ENCODE data around the gene MTCL3.
A peak's percentile ranks its signal among the peaks of the same experiment; 100 is the strongest.

MTCL3 gene

DNA sequence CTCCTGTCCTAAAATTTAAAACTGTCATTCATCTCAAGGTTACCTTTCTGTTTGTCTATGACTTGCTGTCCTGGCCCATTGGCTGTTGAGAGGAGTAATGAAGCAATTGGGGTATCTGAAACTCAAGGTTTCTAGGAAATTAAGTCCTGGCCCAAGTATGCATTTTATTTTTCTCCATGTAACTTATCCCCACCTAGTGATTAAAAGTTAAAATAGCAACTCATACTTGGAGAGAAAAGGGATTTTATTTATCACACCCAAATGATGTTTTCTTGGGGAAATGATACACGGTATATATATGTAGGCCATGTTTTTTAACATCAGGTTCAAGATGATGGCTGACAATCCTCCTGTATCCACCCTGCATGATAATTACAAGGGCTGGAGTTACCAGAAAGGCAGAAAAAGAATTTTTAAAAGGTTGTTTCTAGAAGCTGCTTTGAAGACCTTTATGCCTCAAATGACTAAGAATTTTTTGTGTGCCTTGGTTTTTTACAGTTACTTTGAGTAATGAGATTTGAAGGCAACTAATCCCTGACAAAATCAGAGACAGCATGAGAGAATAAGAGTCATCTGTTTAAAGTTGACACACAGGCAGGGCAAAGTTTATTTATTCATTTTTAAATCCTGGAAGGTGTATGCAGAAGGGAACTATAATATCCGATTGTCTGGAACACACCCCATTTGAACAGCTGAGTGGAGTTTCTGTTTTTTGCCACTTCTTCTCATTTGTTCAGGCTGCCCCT is 28.9 kb upstream of the MTCL3 start:
- Histone ChIP-seq H3K9ac (ENCODE audit: insufficient read length) (no peak overlapping the region), H3K4me3 (no peak overlapping the region), H3K9me3 (ENCODE audit: low read depth, low read length) (no peaks in the 10 kb centered on the region), H3K36me3 (ENCODE audit: insufficient read depth, low read length) (no peaks in the 10 kb centered on the region), H3K27ac (no peak overlapping the region)
- TF ChIP-seq FOXP2 (optimal IDR thresholded peaks at IDR 0.05; ENCODE audit: control extremely low read depth, extremely low read length, insufficient read depth), result no peak
- TF ChIP-seq POLR2AphosphoS5 (IDR thresholded peaks at IDR 0.05; ENCODE audit: borderline replicate concordance, low read depth, low read length), result no peak
- no peak for TF ChIP-seq EZH2 (IDR thresholded peaks at IDR 0.05)
- no peak for DNase-seq (ENCODE audit: low read depth, low spot score)

DNA sequence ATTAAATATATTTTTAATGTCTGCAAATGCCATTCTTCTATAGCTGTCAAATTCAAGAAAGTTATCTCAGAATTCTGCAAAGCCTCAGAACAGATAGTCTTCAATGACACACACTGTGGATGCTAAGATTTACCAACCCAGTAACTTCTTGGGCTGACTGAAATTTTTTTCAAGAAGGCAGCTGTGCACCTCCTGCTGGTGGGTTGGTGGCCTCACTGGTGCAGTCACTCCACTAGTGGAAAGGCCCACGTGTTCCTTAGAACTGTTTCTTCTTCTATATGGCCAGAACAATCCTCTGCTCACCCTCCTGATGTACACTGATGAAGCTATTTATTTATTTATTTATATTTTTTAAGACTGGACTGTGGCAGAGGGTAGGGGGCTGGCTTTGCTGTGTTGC is 28.1 kb upstream of the MTCL3 start:
- Histone ChIP-seq H3K36me3 (ENCODE audit: insufficient read depth, low read length) (no peaks in the 10 kb centered on the region), H3K9me3 (ENCODE audit: low read depth, low read length) (no peaks in the 10 kb centered on the region), H3K27ac (no peak overlapping the region), H3K9ac (ENCODE audit: insufficient read length) (no peak overlapping the region), H3K4me3 (no peak overlapping the region)
- TF ChIP-seq FOXP2 (optimal IDR thresholded peaks at IDR 0.05; ENCODE audit: control extremely low read depth, extremely low read length, insufficient read depth), result no peak
- TF ChIP-seq EZH2 (IDR thresholded peaks at IDR 0.05), result no peak
- TF ChIP-seq POLR2AphosphoS5 (IDR thresholded peaks at IDR 0.05; ENCODE audit: borderline replicate concordance, low read depth, low read length), result no peak
- DNase-seq (ENCODE audit: low read depth, low spot score), result no peak

DNA sequence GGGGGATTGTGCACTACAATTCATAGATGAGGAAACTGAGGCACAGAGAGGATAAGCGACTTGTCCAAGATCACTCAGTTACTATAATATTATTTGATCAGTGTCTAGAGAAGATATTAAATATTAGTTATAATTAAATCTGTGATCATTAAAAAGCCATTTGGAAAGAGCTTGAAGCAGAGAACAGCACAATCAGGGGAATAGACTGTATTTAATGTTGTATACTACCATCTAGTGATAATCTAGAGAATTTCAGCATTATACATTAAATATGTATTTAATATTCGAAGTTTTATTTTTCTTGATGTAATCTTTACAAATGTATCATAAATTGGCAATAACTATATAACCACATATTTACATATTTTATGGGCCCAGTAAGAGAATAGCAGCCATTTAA is 20.1 kb upstream of the MTCL3 start:
- Histone ChIP-seq H3K36me3 (ENCODE audit: insufficient read depth, low read length) (no peaks in the 10 kb centered on the region), H3K4me3 (no peak overlapping the region), H3K27ac (no peak overlapping the region), H3K9me3 (ENCODE audit: low read depth, low read length) (no peaks in the 10 kb centered on the region), H3K9ac (ENCODE audit: insufficient read length) (no peak overlapping the region)
- peak; percentile 37 for DNase-seq (ENCODE audit: low read depth, low spot score)
- TF ChIP-seq POLR2AphosphoS5 (IDR thresholded peaks at IDR 0.05; ENCODE audit: borderline replicate concordance, low read depth, low read length) (no peak), FOXP2 (optimal IDR thresholded peaks at IDR 0.05; ENCODE audit: control extremely low read depth, extremely low read length, insufficient read depth) (no peak), EZH2 (IDR thresholded peaks at IDR 0.05) (no peak)

DNA sequence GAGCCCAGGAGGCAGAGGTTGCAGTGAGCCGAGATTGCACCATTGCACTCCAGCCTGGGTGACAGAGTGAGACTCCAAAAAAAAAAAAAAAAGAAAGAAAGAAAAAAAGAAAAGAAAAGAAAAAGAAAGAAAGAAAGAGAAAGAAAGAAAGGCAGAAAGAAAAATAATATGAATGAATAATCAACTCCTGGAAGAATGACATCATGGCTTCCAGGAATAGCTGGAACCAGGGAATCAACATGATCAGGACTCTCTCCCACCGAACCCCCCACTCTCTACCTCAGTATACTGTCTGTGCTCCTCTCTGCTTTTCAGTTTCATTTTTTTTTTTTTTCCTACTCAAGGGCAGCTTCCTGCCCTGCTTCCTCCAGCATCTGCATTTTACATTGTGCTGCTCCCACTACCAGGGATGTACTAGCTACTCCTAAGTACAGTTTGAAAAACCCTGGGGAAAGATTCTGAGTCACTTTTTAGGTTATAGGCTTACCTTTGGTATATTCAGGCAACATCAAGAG is 19.7 kb upstream of the MTCL3 start:
- Histone ChIP-seq H3K9me3 (ENCODE audit: low read depth, low read length) (no peaks in the 10 kb centered on the region), H3K4me3 (no peak overlapping the region), H3K9ac (ENCODE audit: insufficient read length) (no peak overlapping the region), H3K27ac (no peak overlapping the region), H3K36me3 (ENCODE audit: insufficient read depth, low read length) (no peaks in the 10 kb centered on the region)
- TF ChIP-seq POLR2AphosphoS5 (IDR thresholded peaks at IDR 0.05; ENCODE audit: borderline replicate concordance, low read depth, low read length), result no peak
- TF ChIP-seq EZH2 (IDR thresholded peaks at IDR 0.05), result no peak
- TF ChIP-seq FOXP2 (optimal IDR thresholded peaks at IDR 0.05; ENCODE audit: control extremely low read depth, extremely low read length, insufficient read depth), result no peak
- DNase-seq (ENCODE audit: low read depth, low spot score), result no peak

DNA sequence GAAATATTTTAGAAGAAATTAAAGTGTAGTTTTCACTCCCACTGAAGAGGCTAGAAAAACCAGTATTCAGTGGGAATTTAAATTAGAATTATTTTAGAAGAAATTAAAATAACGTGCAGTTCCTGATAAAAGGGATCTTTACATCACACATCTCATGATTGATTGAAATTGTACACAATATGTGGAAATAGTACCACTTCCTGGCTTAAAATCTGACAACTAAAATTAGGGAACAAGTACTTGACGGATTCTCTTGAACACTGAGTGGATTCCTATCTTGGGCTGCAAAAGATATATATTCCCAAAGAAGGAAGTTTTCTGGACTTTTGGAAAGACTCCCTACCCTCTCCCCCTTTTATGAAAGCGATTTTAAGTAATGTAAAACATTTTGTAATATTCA is 14.6 kb upstream of the MTCL3 start:
- DNase-seq (ENCODE audit: low read depth, low spot score), result no peak
- no peak overlapping the region for H3K27ac ChIP-seq
- H3K9me3 ChIP-seq (ENCODE audit: low read depth, low read length), result no peaks in the 10 kb centered on the region
- H3K4me3 ChIP-seq, result no peak overlapping the region
- H3K36me3 ChIP-seq (ENCODE audit: insufficient read depth, low read length), result no peaks in the 10 kb centered on the region
- H3K9ac ChIP-seq (ENCODE audit: insufficient read length), result no peak overlapping the region
- TF ChIP-seq FOXP2 (optimal IDR thresholded peaks at IDR 0.05; ENCODE audit: control extremely low read depth, extremely low read length, insufficient read depth), result no peak
- no peak for TF ChIP-seq POLR2AphosphoS5 (IDR thresholded peaks at IDR 0.05; ENCODE audit: borderline replicate concordance, low read depth, low read length)
- TF ChIP-seq EZH2 (IDR thresholded peaks at IDR 0.05), result no peak

DNA sequence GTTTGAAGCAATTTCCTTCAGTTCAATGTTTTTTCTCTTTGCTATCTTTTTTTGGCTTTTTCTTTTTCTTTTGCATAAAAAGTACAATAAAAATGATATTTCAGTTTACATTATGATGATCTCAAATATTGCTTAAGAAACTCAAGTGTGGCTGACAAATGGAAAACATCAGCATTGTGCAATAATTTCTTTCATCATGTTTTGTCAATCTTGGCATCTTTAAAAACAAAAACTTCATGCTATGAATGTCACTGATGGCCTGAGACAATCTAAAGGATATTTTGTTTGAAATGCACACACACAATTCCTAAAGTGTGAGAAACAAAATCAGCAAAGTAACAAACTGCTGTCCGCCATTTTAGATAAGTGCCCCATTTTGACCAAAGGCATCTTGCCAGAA is 13.9 kb upstream of the MTCL3 start:
- Histone ChIP-seq H3K27ac (no peak overlapping the region), H3K9ac (ENCODE audit: insufficient read length) (no peak overlapping the region), H3K4me3 (no peak overlapping the region), H3K9me3 (ENCODE audit: low read depth, low read length) (no peaks in the 10 kb centered on the region), H3K36me3 (ENCODE audit: insufficient read depth, low read length) (no peaks in the 10 kb centered on the region)
- TF ChIP-seq POLR2AphosphoS5 (IDR thresholded peaks at IDR 0.05; ENCODE audit: borderline replicate concordance, low read depth, low read length) (no peak), EZH2 (IDR thresholded peaks at IDR 0.05) (no peak), FOXP2 (optimal IDR thresholded peaks at IDR 0.05; ENCODE audit: control extremely low read depth, extremely low read length, insufficient read depth) (no peak)
- DNase-seq (ENCODE audit: low read depth, low spot score), result no peak

DNA sequence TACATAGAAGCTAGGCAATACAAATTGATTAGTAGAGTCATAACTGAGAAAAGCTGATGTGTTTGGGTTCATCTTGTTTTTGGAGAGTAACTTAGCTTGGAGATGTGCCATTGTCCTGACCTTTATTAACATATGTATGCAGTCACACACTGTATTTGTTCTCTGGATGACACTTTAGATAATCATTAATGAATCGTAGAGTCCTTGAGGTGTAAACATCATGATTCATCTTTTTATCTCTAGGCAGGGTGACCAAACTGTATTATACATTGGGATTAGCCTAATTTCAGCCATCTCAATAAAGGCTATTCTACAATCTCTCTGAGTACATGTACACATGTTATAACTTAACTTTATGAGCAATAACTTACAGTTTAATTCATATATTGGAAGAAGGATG is 3.6 kb upstream of the MTCL3 start:
- no peak overlapping the region for H3K4me3 ChIP-seq
- TF ChIP-seq EZH2 (IDR thresholded peaks at IDR 0.05), result no peak
- no peak for TF ChIP-seq POLR2AphosphoS5 (IDR thresholded peaks at IDR 0.05; ENCODE audit: borderline replicate concordance, low read depth, low read length)
- TF ChIP-seq FOXP2 (optimal IDR thresholded peaks at IDR 0.05; ENCODE audit: control extremely low read depth, extremely low read length, insufficient read depth), result no peak

DNA sequence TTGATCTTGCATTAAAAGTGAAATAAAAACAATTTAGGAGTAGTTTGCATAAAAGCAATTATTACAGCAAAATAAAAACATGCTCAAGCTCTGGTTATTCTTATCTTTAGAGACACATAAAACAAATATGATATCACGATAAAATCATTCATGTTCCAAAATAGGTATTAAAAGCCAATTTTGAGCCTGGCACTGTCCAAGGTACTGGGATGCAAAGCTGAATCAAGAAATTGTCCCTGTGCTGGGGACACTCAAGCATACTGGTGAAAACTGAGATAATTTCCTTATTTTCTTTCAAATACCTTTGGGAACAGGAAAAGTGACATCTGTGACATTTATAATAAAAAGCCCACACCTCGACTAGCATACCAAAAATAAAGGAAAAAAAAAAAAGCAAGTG is 931 bp upstream of the MTCL3 start:
- no peaks in the 10 kb centered on the region for H3K9me3 ChIP-seq (ENCODE audit: low read depth, low read length)
- no peak overlapping the region for H3K27ac ChIP-seq
- H3K36me3 ChIP-seq (ENCODE audit: insufficient read depth, low read length), result no peaks in the 10 kb centered on the region
- DNase-seq (ENCODE audit: low read depth, low spot score), result no peak
- no peak for TF ChIP-seq EZH2 (IDR thresholded peaks at IDR 0.05)
- no peak for TF ChIP-seq POLR2AphosphoS5 (IDR thresholded peaks at IDR 0.05; ENCODE audit: borderline replicate concordance, low read depth, low read length)
- TF ChIP-seq FOXP2 (optimal IDR thresholded peaks at IDR 0.05; ENCODE audit: control extremely low read depth, extremely low read length, insufficient read depth), result no peak
- H3K4me3 ChIP-seq, result no peak overlapping the region
- no peak overlapping the region for H3K9ac ChIP-seq (ENCODE audit: insufficient read length)

More for the DNA sequence above, 3.6 kb upstream of the MTCL3 start:
- no peak overlapping the region for H3K27ac ChIP-seq
- DNase-seq (ENCODE audit: low read depth, low spot score), result no peak
- H3K9ac ChIP-seq (ENCODE audit: insufficient read length), result no peak overlapping the region
- no peaks in the 10 kb centered on the region for H3K36me3 ChIP-seq (ENCODE audit: insufficient read depth, low read length)
- H3K9me3 ChIP-seq (ENCODE audit: low read depth, low read length), result no peaks in the 10 kb centered on the region

DNA sequence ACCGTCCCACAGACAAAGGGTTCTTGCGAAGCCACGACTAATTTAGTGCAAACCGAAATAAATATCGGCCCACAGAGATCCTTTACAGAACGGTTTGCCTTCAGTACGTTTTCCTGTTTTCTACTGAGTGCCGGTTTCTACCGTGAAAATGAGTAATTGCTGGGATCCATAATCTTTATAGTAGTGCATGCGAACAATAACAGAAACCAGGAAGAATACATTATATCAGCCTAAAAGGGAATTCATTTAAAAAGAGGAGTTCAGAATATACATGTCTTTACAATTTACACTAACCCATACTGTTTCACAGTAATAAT is 292 bp upstream of the MTCL3 start:
- DNase-seq (ENCODE audit: low read depth, low spot score), result no peak
- Histone ChIP-seq H3K36me3 (ENCODE audit: insufficient read depth, low read length) (no peaks in the 10 kb centered on the region), H3K9ac (ENCODE audit: insufficient read length) (no peak overlapping the region), H3K9me3 (ENCODE audit: low read depth, low read length) (no peaks in the 10 kb centered on the region), H3K27ac (no peak overlapping the region), H3K4me3 (peak overlapping the region; percentile 75)
- TF ChIP-seq EZH2 (IDR thresholded peaks at IDR 0.05), result no peak
- no peak for TF ChIP-seq POLR2AphosphoS5 (IDR thresholded peaks at IDR 0.05; ENCODE audit: borderline replicate concordance, low read depth, low read length)
- TF ChIP-seq FOXP2 (optimal IDR thresholded peaks at IDR 0.05; ENCODE audit: control extremely low read depth, extremely low read length, insufficient read depth), result no peak

Data from SK-N-MC (cell line).